DMS 273 treated with DMSO at 0.1 percent for 48 hours (cell line): ENCODE results near the gene LYRM9.
A peak's percentile ranks its signal among the peaks of the same experiment; 100 is the strongest.
"Not testable (repeated sequence)": the region's sequence is repeated elsewhere in the genome, so short reads cannot be mapped to it uniquely, and the experiment has no call there.

Source experiments
- DNase-seq: peaks from one replicate; lab custom pipeline; 2025; lab: John Stamatoyannopoulos, UW

LYRM9 gene

GRCh38 chr17:27906226-27906580 lies 13.0 kb upstream of the LYRM9 start:
- DNase-seq, result no peak

DNA sequence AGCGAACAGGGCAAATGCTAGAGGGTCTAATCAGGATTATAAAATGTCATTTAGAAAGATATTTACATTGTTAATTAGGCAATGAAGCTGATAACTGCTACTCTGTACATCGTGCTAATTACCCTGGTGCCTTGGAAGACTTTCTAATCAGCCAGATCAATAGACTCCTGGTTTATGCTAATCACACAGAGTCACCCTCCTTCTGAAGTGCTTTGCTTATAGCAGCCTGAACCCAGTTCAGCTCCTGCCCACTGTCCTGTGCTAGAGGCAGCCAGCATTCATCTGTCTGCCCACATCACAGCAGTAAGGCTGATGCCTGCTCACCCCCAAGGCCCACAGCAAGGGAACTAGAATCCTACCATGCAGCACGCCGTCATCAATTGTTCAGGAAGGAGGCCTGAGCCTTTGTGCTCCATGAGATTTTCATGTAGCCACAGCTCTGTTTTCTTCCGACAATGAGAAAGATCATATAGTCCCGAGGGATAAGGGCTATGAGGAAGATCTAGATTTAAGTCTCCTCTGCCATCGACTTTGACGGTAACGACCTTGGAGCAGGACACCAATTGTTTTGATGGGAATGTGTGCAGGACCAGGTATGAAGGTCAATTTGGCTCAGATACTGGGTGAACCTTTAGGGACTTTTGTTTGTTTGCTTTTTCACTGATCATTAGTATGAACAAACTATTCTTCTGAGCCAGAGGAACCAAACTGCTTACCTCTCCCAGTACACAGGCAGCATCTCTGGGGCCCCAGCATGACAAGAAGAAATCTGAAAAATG lies 12.5 kb upstream of the LYRM9 start:
- no peak for DNase-seq

DNA sequence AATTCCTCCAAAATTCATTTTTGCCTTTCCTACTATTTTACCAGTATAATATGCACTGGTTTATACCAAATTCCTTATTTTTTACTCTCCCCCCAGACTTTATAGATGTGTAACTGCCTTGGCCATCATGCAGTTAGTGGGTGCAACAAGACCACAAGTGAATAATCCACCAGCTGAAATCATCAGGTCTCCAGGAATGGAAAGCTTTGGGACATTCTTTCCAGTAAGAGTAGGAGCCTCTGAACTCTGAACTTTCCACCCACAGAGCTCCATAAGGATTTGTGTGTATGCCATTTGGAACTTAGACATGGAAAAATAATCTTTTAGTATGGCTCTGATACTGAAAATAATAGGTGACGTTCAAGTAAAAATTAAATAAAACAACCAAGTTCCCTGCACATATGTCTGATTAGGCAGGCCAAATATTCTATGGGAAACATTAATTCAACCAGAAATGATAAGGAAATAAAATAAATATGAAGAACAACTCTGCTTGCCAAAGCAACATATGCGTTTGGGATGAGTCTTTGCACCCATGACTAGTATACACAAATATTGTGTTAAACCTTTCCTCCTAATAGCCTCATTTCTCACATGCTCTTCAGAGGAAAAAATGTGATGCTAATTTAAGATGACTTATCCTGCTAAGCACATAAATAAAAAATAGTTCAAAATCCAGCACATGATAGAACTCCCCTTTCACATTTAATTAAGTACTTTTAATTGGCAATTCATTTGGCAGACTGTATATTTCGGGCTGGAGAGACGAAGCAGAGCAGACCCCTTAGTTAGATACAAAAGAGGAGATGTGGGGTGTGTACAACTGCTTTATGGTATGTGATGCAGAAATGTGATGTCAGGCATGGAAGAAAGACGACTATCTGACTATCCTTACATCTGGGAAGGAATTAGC lies 11.6 kb upstream of the LYRM9 start:
- DNase-seq, result no peak

DNA sequence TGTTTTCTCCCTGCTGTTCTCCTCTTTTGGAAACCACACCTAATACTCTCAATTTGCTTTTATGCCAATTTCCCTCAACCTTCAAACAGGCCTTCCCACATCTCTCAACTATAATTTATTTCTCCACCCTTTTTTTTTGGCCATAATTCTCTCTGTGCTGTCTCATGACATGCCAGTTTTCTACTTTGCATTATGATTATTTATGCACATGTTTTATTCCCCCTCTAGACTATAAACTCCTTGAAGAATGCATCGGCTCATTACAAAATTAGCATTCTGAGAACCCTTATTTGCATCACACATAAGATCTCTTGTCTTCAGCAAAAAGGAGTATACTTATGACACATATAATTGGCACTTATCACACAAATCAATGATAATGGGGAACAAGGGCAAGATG lies 10.9 kb upstream of the LYRM9 start:
- DNase-seq, result no peak

GRCh38 chr17:27899525-27899924 lies 6.4 kb upstream of the LYRM9 start:
- no peak for DNase-seq

- DNase-seq, result no peak
These were observed 4.9 kb upstream of the LYRM9 start for GRCh38 chr17:27898096-27898495.

GRCh38 chr17:27896701-27897100 lies 3.5 kb upstream of the LYRM9 start:
- DNase-seq, result no peak

- DNase-seq, result no peak
These were observed 2.9 kb upstream of the LYRM9 start for GRCh38 chr17:27895940-27896535.

DNA sequence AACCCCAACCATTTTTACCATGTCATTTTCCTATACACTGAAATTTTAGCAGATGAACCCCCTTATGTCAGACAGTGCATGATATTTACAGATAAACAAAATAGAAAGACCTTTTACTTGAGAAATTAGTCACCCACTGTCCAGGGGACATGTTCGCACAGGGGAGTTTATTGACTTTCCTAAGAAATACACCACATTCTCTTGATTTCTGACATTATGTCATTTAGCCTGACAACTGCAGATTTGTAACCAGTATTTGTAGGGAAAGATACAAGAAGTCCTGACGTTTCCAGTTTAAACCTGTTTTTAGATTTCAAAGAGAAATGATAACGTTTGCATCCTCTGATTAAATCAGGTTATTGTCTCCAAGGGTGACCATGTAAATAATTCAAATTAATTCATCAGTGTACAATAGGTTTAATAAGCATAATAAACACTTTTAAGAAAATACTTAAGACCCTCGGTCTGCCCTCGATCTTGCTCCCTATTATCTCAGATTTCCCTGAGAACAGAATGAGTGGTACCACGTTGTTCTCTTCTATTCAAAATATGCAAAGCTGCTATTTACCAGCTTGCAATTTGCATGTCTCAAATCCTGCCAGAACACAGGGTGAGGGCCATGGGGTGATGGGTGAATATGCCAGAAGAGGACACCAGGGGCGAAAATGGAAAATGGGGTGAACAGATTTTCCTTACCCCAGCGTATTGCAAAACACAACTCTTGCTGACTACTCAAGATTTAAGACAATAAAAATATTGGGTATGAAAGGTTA lies 2.1 kb upstream of the LYRM9 start:
- DNase-seq, result no peak

DNA sequence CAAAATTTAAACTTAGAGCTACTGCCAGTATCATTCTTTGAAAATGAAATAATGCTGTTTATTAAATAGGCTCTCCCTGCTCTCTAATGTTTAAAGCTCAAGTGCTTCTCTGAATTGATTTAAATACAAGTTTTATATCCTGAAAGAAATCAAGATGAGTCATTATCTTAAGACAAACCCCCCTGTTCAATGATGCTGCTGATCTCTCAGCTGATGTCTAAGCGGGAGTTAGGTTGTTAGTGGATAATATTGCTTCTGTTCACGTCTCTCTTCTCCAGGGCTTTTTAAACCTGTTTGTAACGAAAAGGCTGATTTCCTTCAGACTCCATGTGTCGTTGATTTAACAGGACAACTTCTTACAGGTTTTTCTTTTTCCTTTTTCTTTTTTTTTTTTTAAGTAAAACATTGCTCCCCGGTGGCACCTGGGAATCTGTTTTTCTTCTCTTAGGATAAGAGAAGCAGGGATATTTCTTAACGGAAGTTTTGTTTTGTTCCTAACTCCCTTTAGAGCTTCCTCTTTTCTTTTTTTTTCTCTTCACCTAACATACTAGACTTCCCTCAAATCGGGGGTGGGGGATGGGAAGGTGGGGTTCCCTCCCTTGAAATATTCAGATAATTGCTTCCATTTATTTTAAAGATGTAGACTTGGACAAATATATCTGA lies 807 bp upstream of the LYRM9 start:
- no peak for DNase-seq

DNA sequence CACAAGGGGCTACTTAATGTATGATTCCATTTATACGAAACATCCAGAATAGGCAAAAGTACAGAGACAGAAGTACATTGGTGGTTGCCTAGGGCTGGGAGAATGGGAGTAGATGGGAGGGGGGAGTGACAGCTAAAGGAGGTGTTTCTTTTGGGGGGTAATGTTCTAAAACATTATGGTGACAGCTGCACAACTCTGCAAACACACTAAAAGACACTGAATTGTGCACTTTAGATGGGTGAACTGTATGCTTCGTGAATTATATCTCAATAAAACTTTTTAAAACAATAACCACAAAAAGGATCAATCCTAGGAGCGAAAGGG lies 661 bp downstream of the LYRM9 start:
- no peak for DNase-seq

GRCh38 chr17:27891841-27892240 lies 1.3 kb downstream of the LYRM9 start:
- no peak for DNase-seq

DNA sequence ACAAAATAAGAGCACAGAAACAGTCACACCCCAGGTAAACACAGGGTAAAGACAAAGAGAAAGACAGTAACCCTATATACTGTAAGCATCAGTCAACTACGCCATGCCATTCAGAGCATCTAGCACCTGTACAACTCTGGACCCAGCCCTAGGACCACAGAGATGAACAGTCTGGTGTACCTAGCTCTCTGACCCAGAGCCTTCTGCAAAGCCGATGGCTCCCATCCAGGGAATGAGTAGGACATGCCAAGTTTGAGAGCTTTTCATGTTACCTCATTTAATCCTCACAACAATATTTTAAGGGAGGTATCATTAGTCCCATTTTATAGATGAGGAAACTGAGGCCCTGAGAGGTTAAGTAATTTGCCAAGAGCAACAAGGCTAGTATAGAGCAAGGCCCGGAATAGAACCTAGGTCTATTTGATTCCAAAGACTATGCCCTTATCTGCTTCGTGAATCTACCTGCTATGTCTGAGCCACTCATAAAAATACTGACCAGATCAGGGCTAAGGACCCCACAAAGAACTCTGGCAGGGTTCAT lies 3.4 kb downstream of the LYRM9 start:
- no peak for DNase-seq

- DNase-seq, result no peak
These were observed 4.2 kb downstream of the LYRM9 start for GRCh38 chr17:27888945-27889344.

GRCh38 chr17:27888067-27888466 lies 5.1 kb downstream of the LYRM9 start:
- no peak for DNase-seq

GRCh38 chr17:27886348-27886906 lies 6.7 kb downstream of the LYRM9 start:
- not testable (repeated sequence) for DNase-seq

DNA sequence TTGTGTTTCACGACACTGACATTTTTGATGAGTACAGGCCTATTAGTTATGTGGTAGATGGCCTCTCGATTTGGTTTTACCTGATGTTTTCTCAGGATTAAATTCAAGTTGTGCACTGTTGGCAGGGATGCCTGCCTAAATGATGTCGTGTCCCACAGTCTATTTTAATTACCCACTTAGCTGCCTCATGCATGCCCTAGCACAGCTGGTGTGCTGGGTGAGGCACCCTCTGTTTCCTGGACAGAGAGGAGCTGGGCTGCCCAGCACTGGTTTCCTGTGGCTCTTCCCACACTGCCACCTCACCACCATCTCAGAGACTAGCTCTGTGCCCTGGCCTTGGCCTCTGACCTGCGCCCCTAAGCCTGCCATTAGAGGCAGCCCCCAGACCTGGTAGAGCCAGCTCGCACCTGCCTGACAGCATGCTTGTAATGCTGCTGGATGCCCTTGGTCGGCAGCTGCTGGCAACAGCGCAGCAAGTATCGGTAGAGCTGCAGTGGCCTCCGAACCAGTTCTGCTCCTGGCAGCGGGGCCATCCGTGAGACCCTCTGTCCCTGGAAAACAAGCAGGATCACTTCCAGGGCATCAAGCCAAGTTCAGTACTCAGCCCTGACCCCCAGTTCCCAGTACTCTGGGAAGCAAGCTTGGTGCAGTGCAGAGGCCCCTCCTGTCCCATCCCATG lies 10.9 kb downstream of the LYRM9 start:
- DNase-seq, result no peak

DNA sequence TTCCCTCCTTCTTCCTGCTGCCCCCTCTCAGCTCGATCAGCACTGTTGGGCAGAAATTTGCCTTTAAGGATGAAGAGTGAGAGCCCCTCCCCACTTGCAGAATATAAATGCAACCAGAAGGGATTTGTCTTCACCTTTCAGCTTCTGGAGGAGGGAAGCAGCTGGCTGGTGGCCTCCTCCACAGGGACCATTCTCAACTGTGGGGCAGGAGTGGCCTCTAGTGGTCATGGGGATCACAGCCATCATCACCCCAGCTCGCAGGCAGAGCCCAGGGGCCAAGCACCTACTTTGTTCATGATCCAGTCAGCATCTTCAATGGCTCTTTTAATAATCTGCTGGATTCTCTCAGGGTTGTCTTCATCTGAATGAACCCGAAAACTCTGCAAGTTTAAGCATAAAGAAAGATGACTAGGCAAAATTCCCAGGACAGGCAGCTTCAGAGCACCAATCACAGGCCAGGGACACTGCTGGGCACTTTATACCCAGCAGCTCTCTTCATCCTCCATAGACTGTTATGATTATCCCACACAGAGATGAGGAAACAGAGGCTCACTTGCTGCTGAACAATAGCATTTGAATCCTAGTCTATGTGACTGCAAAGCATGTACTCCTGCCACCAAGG lies 13.1 kb downstream of the LYRM9 start:
- peak; percentile 9 for DNase-seq

DNA sequence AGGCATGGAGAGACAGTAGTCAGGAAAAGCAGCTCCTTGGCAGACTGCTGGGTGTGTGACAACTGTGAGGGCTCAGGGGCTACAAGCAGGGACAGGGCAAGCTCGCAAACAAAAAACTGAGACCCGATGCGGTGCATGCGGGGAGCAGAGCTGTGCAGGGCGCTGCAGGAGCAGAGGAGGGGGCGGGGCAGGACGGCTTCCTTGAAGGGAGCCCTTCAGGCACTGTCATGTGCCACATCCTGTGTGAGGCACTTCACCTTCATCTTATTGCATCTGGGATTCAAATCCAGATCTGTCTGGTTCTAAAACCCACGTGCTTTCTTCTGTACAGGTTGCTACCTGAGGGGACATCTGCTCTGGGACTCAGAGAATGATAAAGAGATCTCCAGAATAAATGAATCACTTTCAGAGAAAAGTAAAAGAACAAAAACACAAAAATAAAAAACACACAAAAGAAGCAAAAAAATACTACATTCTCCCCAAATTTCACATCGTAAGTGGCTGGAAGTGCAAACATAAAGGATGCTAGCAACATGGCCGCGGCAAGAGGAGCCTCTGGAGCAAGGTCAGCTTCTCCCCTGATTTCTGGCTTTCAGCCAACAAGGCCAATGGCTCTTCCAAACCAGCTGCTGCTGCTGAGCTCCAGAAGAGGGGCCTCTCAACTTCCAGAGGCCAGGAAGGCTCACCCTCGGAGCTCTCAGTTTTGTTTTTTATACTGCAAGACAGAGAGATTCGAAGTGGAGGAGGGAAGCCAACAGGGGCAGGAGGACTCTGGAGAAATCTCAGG lies 14.2 kb downstream of the LYRM9 start:
- no peak for DNase-seq
